Measurements from ENCODE around the gene SPRYD3.
A peak's percentile ranks its signal among the peaks of the same experiment; 100 is the strongest.

The SPRYD3 gene

GRCh38 chr12:53065975-53066931 lies 12.9 kb downstream of the SPRYD3 start (continued):
- TF ChIP-seq, protein P1, sequence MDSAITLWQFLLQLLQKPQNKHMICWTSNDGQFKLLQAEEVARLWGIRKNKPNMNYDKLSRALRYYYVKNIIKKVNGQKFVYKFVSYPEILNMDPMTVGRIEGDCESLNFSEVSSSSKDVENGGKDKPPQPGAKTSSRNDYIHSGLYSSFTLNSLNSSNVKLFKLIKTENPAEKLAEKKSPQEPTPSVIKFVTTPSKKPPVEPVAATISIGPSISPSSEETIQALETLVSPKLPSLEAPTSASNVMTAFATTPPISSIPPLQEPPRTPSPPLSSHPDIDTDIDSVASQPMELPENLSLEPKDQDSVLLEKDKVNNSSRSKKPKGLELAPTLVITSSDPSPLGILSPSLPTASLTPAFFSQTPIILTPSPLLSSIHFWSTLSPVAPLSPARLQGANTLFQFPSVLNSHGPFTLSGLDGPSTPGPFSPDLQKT (IDR thresholded peaks at IDR 0.05; ENCODE audit: borderline replicate concordance, low read depth, low read length) = no peak
- TF ChIP-seq ZNF658 (tag by site-specific recombination; IDR thresholded peaks at IDR 0.05) = no peak
- 0 out of 2 replicates have a peak, but pooled peaks have one; percentile 7 for TF ChIP-seq KLF9 (tag by site-specific recombination; IDR thresholded peaks at IDR 0.05; ENCODE audit: low read depth)
- peak; percentile 77 for TF ChIP-seq ZNF341 (tag by site-specific recombination; IDR thresholded peaks at IDR 0.05; ENCODE audit: low read depth)
- TF ChIP-seq ZNF510 (tag by site-specific recombination; IDR thresholded peaks at IDR 0.05; ENCODE audit: insufficient replicate concordance) = no peak
- peak; percentile 42; the same call in 1 of the 2 replicates for TF ChIP-seq ZBTB17 (tag by site-specific recombination; IDR thresholded peaks at IDR 0.05)
- no peak for TF ChIP-seq ZNF169 (tag by site-specific recombination; IDR thresholded peaks at IDR 0.05)
- TF ChIP-seq SALL2 (tag by site-specific recombination; IDR thresholded peaks at IDR 0.05; ENCODE audit: borderline replicate concordance) = no peak
- TF ChIP-seq BCL11B (tag by site-specific recombination; IDR thresholded peaks at IDR 0.05; ENCODE audit: low read depth) = no peak
- peak; percentile 43; the same call in 1 of the 2 replicates for TF ChIP-seq ZBTB20 (tag by site-specific recombination; IDR thresholded peaks at IDR 0.05)
- TF ChIP-seq, protein P2, sequence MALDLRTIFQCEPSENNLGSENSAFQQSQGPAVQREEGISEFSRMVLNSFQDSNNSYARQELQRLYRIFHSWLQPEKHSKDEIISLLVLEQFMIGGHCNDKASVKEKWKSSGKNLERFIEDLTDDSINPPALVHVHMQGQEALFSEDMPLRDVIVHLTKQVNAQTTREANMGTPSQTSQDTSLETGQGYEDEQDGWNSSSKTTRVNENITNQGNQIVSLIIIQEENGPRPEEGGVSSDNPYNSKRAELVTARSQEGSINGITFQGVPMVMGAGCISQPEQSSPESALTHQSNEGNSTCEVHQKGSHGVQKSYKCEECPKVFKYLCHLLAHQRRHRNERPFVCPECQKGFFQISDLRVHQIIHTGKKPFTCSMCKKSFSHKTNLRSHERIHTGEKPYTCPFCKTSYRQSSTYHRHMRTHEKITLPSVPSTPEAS (tag by site-specific recombination; IDR thresholded peaks at IDR 0.05) = no peak
- no peak for TF ChIP-seq HOXD13 (CRISPR knock-in tag; IDR thresholded peaks at IDR 0.05; ENCODE audit: borderline replicate concordance)
- no peak for TF ChIP-seq ZNF48 (tag by site-specific recombination; IDR thresholded peaks at IDR 0.05)
- peak; percentile 59 for TF ChIP-seq ZEB2 (tag by site-specific recombination; IDR thresholded peaks at IDR 0.05)
- no peak for TF ChIP-seq KLF16 (tag by site-specific recombination; IDR thresholded peaks at IDR 0.05)
- TF ChIP-seq ZNF239 (tag by site-specific recombination; IDR thresholded peaks at IDR 0.05) = no peak
- TF ChIP-seq ZFHX2 (tag by site-specific recombination; conservative IDR thresholded peaks at IDR 0.05) = no peak
- TF ChIP-seq, protein P3, sequence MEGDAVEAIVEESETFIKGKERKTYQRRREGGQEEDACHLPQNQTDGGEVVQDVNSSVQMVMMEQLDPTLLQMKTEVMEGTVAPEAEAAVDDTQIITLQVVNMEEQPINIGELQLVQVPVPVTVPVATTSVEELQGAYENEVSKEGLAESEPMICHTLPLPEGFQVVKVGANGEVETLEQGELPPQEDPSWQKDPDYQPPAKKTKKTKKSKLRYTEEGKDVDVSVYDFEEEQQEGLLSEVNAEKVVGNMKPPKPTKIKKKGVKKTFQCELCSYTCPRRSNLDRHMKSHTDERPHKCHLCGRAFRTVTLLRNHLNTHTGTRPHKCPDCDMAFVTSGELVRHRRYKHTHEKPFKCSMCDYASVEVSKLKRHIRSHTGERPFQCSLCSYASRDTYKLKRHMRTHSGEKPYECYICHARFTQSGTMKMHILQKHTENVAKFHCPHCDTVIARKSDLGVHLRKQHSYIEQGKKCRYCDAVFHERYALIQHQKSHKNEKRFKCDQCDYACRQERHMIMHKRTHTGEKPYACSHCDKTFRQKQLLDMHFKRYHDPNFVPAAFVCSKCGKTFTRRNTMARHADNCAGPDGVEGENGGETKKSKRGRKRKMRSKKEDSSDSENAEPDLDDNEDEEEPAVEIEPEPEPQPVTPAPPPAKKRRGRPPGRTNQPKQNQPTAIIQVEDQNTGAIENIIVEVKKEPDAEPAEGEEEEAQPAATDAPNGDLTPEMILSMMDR (tag by site-specific recombination; IDR thresholded peaks at IDR 0.05) = peak; percentile 91
- TF ChIP-seq ZNF114 (tag by site-specific recombination; IDR thresholded peaks at IDR 0.05) = no peak
- TF ChIP-seq ZNF791 (tag by site-specific recombination; IDR thresholded peaks at IDR 0.05) = no peak
- TF ChIP-seq, protein P4, sequence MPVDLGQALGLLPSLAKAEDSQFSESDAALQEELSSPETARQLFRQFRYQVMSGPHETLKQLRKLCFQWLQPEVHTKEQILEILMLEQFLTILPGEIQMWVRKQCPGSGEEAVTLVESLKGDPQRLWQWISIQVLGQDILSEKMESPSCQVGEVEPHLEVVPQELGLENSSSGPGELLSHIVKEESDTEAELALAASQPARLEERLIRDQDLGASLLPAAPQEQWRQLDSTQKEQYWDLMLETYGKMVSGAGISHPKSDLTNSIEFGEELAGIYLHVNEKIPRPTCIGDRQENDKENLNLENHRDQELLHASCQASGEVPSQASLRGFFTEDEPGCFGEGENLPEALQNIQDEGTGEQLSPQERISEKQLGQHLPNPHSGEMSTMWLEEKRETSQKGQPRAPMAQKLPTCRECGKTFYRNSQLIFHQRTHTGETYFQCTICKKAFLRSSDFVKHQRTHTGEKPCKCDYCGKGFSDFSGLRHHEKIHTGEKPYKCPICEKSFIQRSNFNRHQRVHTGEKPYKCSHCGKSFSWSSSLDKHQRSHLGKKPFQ (tag by site-specific recombination; IDR thresholded peaks at IDR 0.05) = no peak
- TF ChIP-seq, protein P5, sequence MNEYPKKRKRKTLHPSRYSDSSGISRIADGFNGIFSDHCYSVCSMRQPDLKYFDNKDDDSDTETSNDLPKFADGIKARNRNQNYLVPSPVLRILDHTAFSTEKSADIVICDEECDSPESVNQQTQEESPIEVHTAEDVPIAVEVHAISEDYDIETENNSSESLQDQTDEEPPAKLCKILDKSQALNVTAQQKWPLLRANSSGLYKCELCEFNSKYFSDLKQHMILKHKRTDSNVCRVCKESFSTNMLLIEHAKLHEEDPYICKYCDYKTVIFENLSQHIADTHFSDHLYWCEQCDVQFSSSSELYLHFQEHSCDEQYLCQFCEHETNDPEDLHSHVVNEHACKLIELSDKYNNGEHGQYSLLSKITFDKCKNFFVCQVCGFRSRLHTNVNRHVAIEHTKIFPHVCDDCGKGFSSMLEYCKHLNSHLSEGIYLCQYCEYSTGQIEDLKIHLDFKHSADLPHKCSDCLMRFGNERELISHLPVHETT (tag by site-specific recombination; IDR thresholded peaks at IDR 0.05) = no peak
- TF ChIP-seq ZBTB1 (tag by site-specific recombination; IDR thresholded peaks at IDR 0.05) = no peak
- TF ChIP-seq ZNF148 (tag by site-specific recombination; IDR thresholded peaks at IDR 0.05; ENCODE audit: borderline replicate concordance) = no peak
- peak; percentile 40; the same call in 1 of the 2 replicates for TF ChIP-seq ZNF660 (tag by site-specific recombination; IDR thresholded peaks at IDR 0.05)
- no peak for TF ChIP-seq SCRT1 (tag by site-specific recombination; IDR thresholded peaks at IDR 0.05; ENCODE audit: borderline replicate concordance)
- no peak for TF ChIP-seq ZNF664 (tag by site-specific recombination; IDR thresholded peaks at IDR 0.05)
- TF ChIP-seq ZNF202 (tag by site-specific recombination; IDR thresholded peaks at IDR 0.05; ENCODE audit: borderline replicate concordance) = no peak
- TF ChIP-seq, protein P6, sequence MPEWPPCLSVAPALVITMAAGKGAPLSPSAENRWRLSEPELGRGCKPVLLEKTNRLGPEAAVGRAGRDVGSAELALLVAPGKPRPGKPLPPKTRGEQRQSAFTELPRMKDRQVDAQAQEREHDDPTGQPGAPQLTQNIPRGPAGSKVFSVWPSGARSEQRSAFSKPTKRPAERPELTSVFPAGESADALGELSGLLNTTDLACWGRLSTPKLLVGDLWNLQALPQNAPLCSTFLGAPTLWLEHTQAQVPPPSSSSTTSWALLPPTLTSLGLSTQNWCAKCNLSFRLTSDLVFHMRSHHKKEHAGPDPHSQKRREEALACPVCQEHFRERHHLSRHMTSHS (tag by site-specific recombination; IDR thresholded peaks at IDR 0.05) = peak; percentile 26; the same call in 1 of the 2 replicates
